GM18511 (cell line): Measurements from ENCODE around the gene KIAA0753.
"Not testable (repeated sequence)": the region's sequence is repeated elsewhere in the genome, so short reads cannot be mapped to it uniquely, and the experiment has no call there.

Experiments used
- ATAC-seq: cut with Tn5 transposase; IDR thresholded peaks from one replicate; pipeline ENCODE4 v1.9.1; 2021; ENCODE audit warnings: mild to moderate bottlenecking, moderate library complexity; ENCODE audit not compliant: unreplicated experiment

The KIAA0753 gene

GRCh38 chr17:6668727-6669425, 28.4 kb upstream of the KIAA0753 start:
- ATAC-seq, result no peak

DNA sequence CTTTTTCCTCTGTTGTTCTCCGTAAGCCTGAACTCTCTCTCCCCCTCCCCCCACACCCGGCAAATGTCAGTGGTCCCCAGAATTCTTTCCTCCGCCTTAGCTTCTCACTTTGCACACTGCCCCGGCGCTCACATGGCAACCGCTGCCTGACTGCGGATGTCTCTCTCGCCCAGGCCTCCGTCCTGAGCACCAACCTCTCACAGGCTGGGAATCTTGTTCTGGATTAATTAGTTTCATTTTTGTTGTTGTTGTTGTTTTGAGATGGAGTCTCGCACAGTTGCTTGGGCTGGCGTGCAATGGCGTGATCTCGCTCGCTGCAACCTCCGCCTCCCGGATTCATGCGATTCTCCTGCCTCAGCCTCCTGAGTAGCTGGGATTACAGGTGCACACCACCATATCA, 27.7 kb upstream of the KIAA0753 start:
- ATAC-seq, result no peak

DNA sequence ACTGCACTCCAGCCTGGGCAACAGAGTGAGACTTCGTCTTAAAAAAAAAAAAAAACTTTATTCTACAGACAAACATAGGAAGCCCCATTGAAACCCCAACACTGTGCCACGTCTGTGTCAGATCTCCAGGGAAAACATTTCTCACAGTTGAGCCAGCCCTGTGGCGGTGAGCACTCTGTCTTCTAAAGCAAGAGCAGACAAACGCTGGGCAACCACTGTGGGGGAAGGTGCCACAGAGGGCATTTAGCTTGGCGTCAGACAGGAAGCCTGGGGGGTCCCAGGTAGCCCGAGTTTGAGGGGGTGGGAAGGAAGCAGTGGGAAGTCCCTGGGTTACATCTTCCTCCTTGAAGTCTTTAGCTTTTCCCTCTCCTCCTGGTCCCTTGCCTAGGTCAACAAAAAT, 27.0 kb upstream of the KIAA0753 start:
- no peak for ATAC-seq

- no peak for ATAC-seq
Observed at GRCh38 chr17:6666557-6666956, 26.0 kb upstream of the KIAA0753 start.

GRCh38 chr17:6666077-6666521, 25.6 kb upstream of the KIAA0753 start:
- no peak for ATAC-seq

DNA sequence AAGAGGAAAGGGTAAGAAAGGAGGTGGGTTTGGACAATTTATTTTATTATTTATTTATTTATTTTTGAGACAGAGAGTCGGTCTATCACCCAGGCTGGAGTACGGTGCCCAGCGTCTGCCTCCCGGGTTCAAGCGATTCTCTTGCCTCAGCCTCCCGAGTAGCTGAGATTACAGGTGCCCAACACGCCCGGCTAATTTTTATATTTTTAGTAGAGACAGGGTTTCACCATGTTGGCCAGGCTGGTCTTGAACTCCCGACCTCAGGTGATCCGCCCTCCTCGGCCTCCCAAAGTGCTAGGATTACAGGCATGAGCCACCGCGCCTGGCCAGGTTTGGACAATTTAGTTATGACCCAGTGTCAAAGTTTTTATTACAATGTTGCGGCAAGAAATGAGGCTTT, 22.7 kb upstream of the KIAA0753 start:
- ATAC-seq, result not testable (repeated sequence)

DNA sequence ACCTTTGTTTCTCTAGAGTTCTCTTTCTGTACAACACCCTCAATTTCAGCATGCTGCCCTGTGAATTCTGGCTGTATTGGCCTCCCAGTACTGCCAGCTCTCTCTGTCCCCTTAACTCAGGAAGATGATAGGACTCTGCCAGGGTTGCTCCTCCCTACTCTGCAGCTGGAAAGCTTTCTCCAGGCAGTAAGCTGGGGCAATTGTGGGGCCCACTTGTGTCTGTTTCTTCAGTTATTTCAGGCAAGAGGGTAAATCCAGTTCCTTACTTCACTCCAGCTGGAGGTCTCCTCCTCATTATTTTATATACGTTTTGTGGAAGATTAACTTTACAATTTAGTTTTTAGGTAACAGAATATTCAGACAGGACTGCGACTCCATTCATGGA, 20.9 kb upstream of the KIAA0753 start:
- ATAC-seq, result no peak

DNA sequence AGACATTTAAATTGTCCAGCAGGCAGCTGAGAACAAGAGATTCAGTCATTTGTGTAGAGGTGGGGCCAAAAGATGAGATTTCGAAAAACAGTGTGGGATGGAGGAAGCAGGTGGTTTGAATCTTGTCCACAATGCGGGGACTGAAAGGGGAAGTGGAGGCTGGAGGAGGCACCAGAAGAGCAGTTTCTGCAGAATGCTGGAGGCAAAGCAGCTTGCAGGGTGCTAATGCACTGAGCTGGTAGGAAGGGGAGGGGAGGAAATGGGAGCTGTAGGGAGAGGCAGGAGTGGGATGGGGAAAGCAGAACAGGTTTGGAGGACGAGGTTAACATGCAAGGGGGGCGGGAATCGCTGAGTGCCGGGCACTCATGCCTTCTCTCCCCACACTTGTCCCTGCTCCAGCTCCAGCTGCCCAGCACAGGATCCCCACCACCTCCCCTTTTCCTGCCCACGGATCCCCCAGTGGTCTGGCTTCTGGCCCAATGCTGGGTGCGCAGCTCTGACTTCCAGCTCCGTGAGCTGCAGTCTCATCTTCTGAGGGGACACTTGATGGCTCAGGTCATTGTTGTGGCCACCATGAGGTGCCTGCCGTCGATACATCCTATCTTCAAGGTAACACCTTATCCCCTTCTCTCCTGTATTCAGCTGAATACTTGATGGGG, 20.4 kb upstream of the KIAA0753 start:
- peak; percentile 84 for ATAC-seq

DNA sequence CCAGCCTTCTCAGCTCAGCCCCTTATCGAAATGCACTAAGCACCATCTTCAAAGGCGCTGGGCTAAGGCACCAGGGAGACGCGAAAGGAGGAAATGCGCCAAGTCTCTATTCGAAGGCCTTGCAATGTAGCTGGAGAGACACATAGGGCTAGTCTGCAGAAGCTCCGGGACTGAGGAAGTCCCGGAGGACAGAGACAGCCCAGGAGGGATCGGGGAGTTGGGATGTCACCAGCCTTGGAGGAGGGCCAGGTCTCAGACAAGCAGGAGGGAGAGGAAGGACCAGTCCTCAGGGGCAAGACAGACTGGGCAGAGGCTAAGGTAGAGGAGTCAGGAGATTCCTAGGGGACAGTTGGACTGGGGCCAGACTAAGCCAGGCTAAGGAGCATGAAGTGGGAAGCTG, 19.6 kb upstream of the KIAA0753 start:
- no peak for ATAC-seq

DNA sequence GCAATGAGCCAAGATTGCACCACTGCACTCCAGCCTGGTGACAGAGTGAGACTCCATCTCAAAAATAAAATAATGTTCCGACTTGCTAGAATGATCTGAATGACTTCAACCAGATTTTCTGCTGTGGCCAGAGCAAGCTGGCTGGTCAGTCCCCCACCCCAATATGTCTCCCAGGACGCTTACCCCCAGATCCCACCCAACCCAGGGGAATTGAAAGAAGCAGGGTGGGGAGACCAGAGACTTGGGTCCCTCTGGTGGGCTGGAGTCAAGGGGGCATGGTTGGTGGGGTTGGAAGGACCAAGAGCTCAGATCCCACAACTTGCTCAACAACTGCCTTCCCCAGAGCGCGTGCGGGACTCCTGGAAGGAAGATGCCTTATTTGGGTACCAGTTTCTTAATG, 17.9 kb upstream of the KIAA0753 start:
- ATAC-seq, result not testable (repeated sequence)

DNA sequence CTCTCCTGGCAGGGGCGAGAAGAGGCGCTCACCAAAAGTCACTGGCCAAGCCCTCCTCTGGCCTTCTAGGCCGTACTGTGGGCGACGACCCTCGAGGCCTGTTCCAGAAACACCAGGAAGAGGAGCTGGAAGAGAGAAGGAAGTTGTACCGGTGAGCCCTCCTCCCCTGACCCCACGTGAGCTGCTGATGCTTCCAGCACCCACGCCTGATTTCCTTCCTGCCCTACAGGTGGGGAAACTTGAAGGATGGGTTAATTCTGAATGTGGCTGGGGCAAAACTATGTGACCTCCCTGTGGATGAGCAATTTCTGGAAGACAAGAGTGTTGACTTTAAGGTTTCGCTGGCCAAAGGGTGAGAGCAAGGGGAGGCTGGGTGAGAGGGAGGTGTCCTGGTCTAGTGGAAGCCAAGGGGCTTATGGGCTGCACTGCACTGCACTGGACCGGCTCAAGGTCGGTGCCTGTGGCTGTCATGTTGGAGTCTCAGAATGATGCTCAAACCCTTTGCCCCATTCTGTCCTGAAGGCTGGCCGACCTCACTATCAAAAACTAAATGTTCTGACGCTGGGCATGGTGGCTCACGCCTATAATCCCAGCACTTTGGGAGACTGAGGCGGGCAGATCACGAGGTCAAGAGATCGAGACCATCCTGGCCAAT, 17.2 kb upstream of the KIAA0753 start:
- ATAC-seq, result no peak

GRCh38 chr17:6656797-6657632, 16.5 kb upstream of the KIAA0753 start:
- not testable (repeated sequence) for ATAC-seq

- not testable (repeated sequence) for ATAC-seq
Observed at GRCh38 chr17:6655732-6656361, 15.3 kb upstream of the KIAA0753 start.

DNA sequence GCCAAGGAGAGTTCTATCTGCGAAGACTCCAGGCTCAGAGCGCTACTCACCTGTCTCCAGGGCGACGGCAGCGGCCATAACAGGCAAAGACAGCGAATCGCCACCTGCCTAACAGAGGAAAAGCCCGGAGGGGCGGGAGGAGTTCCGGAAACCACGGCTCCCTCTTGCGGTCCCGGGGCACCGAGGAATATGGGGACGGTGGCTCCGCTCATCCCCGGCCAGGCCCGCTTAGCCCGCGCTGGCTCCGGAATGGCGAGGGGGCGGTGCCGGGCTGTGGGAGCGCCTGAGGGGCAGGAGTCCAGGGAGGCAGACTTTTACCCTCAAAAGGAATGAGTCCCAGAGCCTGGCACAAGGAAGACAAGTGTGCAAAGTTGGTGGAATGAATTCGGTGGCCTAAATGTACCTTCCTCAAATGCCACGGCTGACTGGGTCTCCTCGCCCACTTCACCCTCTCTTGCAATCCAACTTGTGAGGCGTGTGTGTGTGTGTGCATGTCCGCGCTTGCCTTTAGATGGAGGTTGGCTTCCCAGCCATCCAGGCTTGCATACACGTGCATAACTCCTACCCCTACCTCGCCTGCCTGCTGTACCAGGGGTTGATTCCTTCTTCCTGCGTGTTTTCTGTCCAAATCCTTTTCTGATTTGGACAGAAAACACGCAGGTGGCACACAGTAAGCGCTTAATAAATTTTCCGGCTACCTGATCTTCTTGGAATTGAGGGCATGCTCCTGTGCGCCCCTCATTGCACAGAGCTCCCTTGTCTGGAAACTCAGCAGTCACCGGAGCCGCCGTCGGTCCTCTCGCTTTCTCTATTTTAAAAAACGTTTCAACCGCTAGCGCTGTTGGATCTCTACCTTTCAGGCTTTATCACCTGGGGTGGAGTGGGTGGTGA, 14.6 kb upstream of the KIAA0753 start:
- no peak for ATAC-seq

DNA sequence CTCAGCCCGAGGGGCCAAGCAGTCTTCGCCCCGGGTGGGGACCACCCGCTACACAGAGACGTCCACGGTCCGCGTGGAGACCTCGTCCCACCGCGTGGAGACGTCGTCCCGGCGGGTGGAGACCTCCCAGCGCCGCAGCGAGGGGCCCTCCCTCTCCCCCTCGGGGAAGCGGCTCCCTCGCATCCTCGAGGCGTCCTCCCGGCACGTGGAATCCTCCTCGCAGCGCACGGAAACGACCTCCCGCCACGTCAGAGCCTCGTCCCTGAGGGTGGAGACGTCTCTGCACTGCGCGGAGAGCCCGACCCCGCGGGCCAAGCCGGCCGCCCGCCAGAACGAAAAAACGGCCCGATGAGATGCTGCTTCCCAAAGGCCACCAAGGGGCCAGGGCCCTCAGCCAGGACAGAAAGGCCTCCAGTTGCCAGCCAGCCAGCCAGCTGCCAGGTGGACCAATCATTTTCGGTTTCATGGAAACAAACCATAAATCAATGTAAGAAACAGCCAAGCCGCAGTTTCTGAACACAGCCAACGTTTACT, 11.5 kb upstream of the KIAA0753 start:
- ATAC-seq, result peak; percentile 14

GRCh38 chr17:6651354-6651918, 10.9 kb upstream of the KIAA0753 start, which contains the start of the genes C17orf100 and MED31:
C17orf100 (plus strand) TSS chr17:6651762; CDS start chr17:6651914, 152 bp downstream.
MED31 (minus strand) TSS chr17:6651605; CDS start chr17:6651528, 77 bp downstream.
- peak; percentile 94 for ATAC-seq

GRCh38 chr17:6648181-6648580, 7.7 kb upstream of the KIAA0753 start:
- no peak for ATAC-seq

DNA sequence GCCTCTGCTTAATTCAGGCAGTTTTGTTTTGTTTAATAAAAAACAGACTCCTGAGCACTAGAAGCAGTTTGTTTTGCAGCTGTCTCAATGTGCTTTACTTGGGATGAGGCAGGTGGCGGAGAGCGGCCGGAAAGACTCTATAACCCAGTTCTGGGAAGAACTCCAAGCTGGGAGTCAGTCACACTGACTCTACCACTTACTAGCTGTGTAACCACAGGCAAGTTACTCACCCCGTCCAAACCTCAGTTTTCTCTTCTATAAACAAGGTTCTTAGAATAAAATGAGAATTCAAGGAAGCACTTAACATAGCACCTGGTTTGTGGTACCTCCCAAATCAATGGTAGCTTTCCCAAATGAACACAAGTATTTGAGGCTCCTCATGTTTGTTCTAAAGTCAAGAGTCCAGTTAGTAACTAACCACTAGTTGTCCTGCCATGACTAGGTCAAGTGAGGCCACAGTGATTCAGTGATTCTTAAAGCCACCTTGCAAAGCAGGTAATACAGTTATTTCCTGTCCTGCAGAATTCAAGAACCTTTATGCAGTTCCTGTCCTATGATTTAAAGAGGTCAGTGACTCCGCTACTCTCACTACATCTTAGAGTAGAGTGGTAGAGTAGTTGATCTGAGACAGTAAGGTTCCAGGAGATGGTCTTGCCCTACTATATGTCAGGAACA, 3.1 kb upstream of the KIAA0753 start:
- ATAC-seq, result no peak
